ENCODE measurements around the gene PCDH9.

PCDH9 gene

DNA sequence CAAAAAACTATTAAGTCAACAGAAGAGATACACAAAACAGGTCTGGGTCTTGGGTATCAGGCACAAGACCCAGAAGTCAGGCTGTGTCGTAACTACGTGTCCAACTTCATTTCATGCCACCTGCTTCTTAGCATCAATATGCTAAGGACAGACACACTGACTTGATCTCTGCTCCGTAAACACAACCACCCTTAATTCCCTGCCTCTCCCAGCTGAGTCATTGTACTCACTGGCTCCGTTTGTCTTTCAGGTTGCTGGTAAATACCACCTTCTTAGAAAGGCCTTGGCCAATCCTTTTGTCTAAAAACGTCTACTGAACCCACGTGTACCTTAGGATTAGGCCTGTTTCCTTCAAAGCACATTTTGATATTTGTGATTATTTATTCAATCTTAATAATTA lies 726.2 kb downstream of the PCDH9 start:
- DNase-seq (ENCODE audit: extremely low read depth, insufficient read length) = no peak

DNA sequence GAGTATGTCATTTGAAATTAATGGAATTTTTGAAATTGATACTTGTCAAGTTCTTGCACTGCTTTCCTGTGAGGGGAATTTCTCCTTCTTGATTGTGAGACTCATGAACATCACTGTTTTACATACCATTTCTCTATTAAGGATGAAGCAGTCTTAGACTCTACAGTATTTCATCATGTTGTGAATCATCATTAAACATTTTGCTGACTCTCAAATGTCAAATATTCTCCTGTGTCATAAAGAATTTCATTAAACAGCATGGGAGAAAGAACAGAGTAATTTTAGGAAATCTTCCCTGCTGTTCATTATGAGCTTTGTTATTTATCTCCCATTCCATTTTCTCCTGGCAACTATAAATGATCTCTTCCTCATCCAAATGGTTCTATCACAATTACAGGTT lies 729.0 kb downstream of the PCDH9 start:
- TF ChIP-seq, protein P1, sequence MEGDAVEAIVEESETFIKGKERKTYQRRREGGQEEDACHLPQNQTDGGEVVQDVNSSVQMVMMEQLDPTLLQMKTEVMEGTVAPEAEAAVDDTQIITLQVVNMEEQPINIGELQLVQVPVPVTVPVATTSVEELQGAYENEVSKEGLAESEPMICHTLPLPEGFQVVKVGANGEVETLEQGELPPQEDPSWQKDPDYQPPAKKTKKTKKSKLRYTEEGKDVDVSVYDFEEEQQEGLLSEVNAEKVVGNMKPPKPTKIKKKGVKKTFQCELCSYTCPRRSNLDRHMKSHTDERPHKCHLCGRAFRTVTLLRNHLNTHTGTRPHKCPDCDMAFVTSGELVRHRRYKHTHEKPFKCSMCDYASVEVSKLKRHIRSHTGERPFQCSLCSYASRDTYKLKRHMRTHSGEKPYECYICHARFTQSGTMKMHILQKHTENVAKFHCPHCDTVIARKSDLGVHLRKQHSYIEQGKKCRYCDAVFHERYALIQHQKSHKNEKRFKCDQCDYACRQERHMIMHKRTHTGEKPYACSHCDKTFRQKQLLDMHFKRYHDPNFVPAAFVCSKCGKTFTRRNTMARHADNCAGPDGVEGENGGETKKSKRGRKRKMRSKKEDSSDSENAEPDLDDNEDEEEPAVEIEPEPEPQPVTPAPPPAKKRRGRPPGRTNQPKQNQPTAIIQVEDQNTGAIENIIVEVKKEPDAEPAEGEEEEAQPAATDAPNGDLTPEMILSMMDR (IDR thresholded peaks at IDR 0.05; ENCODE audit: insufficient read depth, low read length, poor library complexity, severe bottlenecking) = no peak
- H3K4me3 ChIP-seq (replicated peaks; ENCODE audit: low read depth, low read length) = no peak overlapping the region
- no peaks in the 10 kb centered on the region for H3K36me3 ChIP-seq (ENCODE audit: control insufficient read depth, insufficient read depth, low read length)
- no peak for DNase-seq (ENCODE audit: extremely low read depth, insufficient read length)
- no peaks in the 10 kb centered on the region for H3K27me3 ChIP-seq (replicated peaks; ENCODE audit: control insufficient read depth, insufficient read depth, low read length)

More for the DNA sequence above, 726.2 kb downstream of the PCDH9 start:
- no peaks in the 10 kb centered on the region for H3K27me3 ChIP-seq (replicated peaks; ENCODE audit: control insufficient read depth, insufficient read depth, low read length)
- TF ChIP-seq, protein P1 (IDR thresholded peaks at IDR 0.05; ENCODE audit: insufficient read depth, low read length, poor library complexity, severe bottlenecking) = no peak
- H3K4me3 ChIP-seq (replicated peaks; ENCODE audit: low read depth, low read length) = no peak overlapping the region
- H3K36me3 ChIP-seq (ENCODE audit: control insufficient read depth, insufficient read depth, low read length) = no peaks in the 10 kb centered on the region

DNA sequence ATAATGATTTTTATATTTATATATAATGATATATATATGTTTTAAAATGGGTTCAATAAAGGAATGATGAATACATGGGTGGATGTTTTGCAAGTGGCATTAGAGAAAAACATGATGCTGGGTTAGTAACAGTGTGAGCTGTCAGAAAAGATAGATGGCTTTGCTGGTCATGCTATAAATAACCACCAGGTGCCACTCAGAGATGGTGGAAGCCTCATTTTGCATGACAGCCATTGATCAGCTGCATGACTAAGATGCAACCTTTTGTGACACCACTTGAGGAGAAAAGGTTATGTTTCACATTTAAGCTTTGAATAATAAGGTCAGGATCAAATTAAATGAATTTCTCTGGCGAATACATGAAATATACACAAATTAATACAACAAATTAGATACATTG lies 737.7 kb downstream of the PCDH9 start:
- no peaks in the 10 kb centered on the region for H3K27me3 ChIP-seq (replicated peaks; ENCODE audit: control insufficient read depth, insufficient read depth, low read length)
- DNase-seq (ENCODE audit: extremely low read depth, insufficient read length) = no peak
- no peaks in the 10 kb centered on the region for H3K36me3 ChIP-seq (ENCODE audit: control insufficient read depth, insufficient read depth, low read length)
- TF ChIP-seq, protein P1 (IDR thresholded peaks at IDR 0.05; ENCODE audit: insufficient read depth, low read length, poor library complexity, severe bottlenecking) = no peak
- no peak overlapping the region for H3K4me3 ChIP-seq (replicated peaks; ENCODE audit: low read depth, low read length)

DNA sequence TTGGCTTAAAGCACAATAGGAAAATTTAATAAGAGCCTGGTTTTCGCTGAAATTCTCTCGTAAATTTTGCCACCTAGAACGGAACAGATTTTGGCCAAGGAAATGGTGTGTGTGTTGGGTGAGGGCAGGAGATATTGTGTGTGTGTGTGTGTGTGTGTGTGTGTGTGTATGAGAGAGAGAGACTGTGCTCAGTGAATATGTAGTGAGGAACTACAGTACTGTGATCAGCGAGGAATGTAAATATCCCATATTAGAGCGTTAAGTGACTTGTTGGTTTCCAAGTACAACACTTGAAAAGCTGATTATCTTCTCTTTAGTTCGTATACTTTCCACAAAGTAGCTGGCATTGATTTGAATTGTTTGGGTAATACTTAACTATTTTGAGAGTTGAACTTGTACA lies 738.9 kb downstream of the PCDH9 start:
- H3K4me3 ChIP-seq (replicated peaks; ENCODE audit: low read depth, low read length) = no peak overlapping the region
- TF ChIP-seq, protein P1 (IDR thresholded peaks at IDR 0.05; ENCODE audit: insufficient read depth, low read length, poor library complexity, severe bottlenecking) = no peak
- no peaks in the 10 kb centered on the region for H3K36me3 ChIP-seq (ENCODE audit: control insufficient read depth, insufficient read depth, low read length)
- DNase-seq (ENCODE audit: extremely low read depth, insufficient read length) = no peak
- no peaks in the 10 kb centered on the region for H3K27me3 ChIP-seq (replicated peaks; ENCODE audit: control insufficient read depth, insufficient read depth, low read length)

DNA sequence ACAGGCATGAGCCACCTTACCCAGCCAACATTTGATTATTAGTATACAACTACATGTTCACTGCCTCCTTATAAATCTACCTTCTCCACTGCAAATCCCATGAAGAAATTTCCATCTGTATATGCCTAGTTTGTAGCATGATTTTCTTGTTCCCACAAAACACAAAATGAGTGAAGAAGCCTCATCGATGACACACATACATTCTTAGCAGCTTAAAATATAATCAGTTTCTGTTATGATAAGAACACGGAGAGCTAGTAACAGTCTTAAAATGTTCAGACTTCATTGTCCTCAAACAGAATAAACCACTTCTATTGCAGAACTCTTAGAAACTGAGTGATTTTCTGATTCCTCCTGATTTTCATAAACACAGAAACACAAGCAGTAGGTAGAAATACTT lies 740.5 kb downstream of the PCDH9 start:
- DNase-seq (ENCODE audit: extremely low read depth, insufficient read length) = no peak
- Histone ChIP-seq H3K36me3 (ENCODE audit: control insufficient read depth, insufficient read depth, low read length) (no peaks in the 10 kb centered on the region), H3K4me3 (replicated peaks; ENCODE audit: low read depth, low read length) (no peak overlapping the region), H3K27me3 (replicated peaks; ENCODE audit: control insufficient read depth, insufficient read depth, low read length) (no peaks in the 10 kb centered on the region)
- TF ChIP-seq, protein P1 (IDR thresholded peaks at IDR 0.05; ENCODE audit: insufficient read depth, low read length, poor library complexity, severe bottlenecking) = no peak

DNA sequence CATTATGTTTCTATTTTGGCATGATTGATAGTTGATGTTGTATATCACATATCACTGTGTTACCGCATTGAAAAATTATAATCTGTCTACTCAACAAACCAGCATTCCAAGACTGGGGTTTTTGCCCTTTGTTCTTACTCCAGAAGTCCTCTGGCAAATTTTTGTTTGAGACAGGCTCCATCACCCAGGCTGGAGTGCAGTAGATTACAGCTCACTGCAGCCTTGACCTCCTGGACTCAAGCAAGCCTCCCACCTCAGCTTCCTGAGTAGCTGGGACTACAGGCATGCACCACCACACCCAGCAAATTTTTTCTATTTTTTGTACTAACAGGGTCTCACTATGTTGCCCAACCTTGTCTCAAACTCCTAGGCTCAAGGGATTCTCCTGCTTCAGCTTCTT lies 741.0 kb downstream of the PCDH9 start:
- Histone ChIP-seq H3K4me3 (replicated peaks; ENCODE audit: low read depth, low read length) (no peak overlapping the region), H3K27me3 (replicated peaks; ENCODE audit: control insufficient read depth, insufficient read depth, low read length) (no peaks in the 10 kb centered on the region), H3K36me3 (ENCODE audit: control insufficient read depth, insufficient read depth, low read length) (no peaks in the 10 kb centered on the region)
- no peak for DNase-seq (ENCODE audit: extremely low read depth, insufficient read length)
- TF ChIP-seq, protein P1 (IDR thresholded peaks at IDR 0.05; ENCODE audit: insufficient read depth, low read length, poor library complexity, severe bottlenecking) = no peak
